ENCODE data around the gene TBC1D23. TPM values are rescaled to one million over a fixed set of nuclear protein-coding genes. Genes with fewer than 3 reads are reported as not detected.

Gene TBC1D23
- total and polyA plus RNA-seq, 9 of the 15 experiments (the other 6 are each of a cell fraction or from before 2014, with no cell fraction given), result 23.4 to 85.8 (median 43.7) TPM

DNA sequence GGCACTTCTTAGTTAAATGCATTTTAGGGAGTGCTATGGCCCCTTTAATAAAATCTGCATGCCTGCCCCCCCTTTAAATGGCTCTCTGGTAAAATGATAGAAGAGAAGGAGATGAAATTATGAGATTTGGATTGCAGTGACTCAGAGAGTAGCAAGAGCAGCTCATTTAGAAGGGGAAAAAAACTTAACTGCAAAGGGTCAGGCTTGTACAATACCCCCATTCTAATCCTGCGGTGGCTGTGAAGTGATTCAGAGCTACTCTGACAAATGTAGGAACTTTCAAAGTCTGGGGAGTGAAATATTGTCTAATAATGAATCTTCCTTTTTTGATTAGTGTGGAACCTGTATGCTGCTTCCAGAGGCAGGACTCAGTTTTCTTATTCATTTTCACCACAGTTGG lies 44.1 kb upstream of the TBC1D23 start:
- WGBS (ENCODE audit: insufficient coverage, low coverage, missing lambda C conversion rate), result 0% methylated on average over 1 of the region's 1 CpG
- BruUV-seq (replicated peaks), result no TSS peak
- no peak for FAIRE-seq
- TF ChIP-seq ETV1 (tag; conservative IDR thresholded peaks at IDR 0.05; ENCODE audit: low read depth), result no peak
- no peak for TF ChIP-seq ZNF146 (CRISPR knock-in tag; IDR thresholded peaks at IDR 0.05; ENCODE audit: unreplicated experiment)
- TF ChIP-seq, protein P1, sequence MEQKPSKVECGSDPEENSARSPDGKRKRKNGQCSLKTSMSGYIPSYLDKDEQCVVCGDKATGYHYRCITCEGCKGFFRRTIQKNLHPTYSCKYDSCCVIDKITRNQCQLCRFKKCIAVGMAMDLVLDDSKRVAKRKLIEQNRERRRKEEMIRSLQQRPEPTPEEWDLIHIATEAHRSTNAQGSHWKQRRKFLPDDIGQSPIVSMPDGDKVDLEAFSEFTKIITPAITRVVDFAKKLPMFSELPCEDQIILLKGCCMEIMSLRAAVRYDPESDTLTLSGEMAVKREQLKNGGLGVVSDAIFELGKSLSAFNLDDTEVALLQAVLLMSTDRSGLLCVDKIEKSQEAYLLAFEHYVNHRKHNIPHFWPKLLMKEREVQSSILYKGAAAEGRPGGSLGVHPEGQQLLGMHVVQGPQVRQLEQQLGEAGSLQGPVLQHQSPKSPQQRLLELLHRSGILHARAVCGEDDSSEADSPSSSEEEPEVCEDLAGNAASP (IDR thresholded peaks at IDR 0.05), result no peak
- TF ChIP-seq ZNF639 (CRISPR knock-in tag; conservative IDR thresholded peaks at IDR 0.05 in 1 of 2, IDR thresholded peaks at IDR 0.05 in 1 of 2), result no peak
- TF ChIP-seq PYGO2 (tag; IDR thresholded peaks at IDR 0.05), result no peak
- no peak for TF ChIP-seq NR4A1 (CRISPR knock-in tag; IDR thresholded peaks at IDR 0.05)
- no peak for TF ChIP-seq NR4A1 (tag; IDR thresholded peaks at IDR 0.05)
- TF ChIP-seq, protein P2, sequence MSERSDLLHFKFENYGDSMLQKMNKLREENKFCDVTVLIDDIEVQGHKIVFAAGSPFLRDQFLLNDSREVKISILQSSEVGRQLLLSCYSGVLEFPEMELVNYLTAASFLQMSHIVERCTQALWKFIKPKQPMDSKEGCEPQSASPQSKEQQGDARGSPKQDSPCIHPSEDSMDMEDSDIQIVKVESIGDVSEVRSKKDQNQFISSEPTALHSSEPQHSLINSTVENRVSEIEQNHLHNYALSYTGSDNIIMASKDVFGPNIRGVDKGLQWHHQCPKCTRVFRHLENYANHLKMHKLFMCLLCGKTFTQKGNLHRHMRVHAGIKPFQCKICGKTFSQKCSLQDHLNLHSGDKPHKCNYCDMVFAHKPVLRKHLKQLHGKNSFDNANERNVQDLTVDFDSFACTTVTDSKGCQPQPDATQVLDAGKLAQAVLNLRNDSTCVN (CRISPR knock-in tag; IDR thresholded peaks at IDR 0.05), result no peak
- TF ChIP-seq NFYB (IDR thresholded peaks at IDR 0.05; ENCODE audit: extremely low read depth, insufficient read length), result no peak
- no peak for TF ChIP-seq DIDO1 (tag; IDR thresholded peaks at IDR 0.05; ENCODE audit: low read depth)
- TF ChIP-seq GMEB1 (CRISPR knock-in tag; IDR thresholded peaks at IDR 0.05), result no peak
- no peak for TF ChIP-seq NR0B1 (IDR thresholded peaks at IDR 0.05; ENCODE audit: partially characterized antibody)
- TF ChIP-seq SRSF1 (IDR thresholded peaks at IDR 0.05; ENCODE audit: low read depth, low read length), result no peak
- TF ChIP-seq GABPA (tag; conservative IDR thresholded peaks at IDR 0.05; ENCODE audit: low read depth), result no peak
- no peak for TF ChIP-seq TEAD4 (IDR thresholded peaks at IDR 0.05; ENCODE audit: low read length)
- TF ChIP-seq TEAD4 (CRISPR knock-in tag; IDR thresholded peaks at IDR 0.05; ENCODE audit: borderline replicate concordance), result no peak

More for the DNA sequence above, 44.1 kb upstream of the TBC1D23 start:
- DNase-seq (ENCODE audit: extremely low read depth in 1 of 4, low spot score in 3 of 4) (no peak), ATAC-seq (no peak)
- H3K9ac ChIP-seq (ENCODE audit: insufficient read depth in 1 of 2, low read depth in 2 of 2, low read length in 2 of 2), result no peak overlapping the region
- no peaks in the 10 kb centered on the region for H3K36me3 ChIP-seq (ENCODE audit: control insufficient read depth, insufficient read depth, low read length)
- H3K9me1 ChIP-seq (ENCODE audit: control insufficient read depth, insufficient read depth, low read length), result no peaks in the 10 kb centered on the region
- H3K79me2 ChIP-seq (ENCODE audit: control insufficient read depth, insufficient read depth, low read length), result no peaks in the 10 kb centered on the region
- POLR2A ChIA-PET, result no interaction called here
- no peak overlapping the region for H3K27ac ChIP-seq (ENCODE audit: extremely low read depth, low read depth, low read length)
- in situ Hi-C loops (cut with MboI), result no loop called here
- H2AFZ ChIP-seq (ENCODE audit: low read depth, low read length), result no peak overlapping the region
- intact Hi-C loops (cut with micrococcal nuclease), result no loop called here
- no peak overlapping the region for H3K4me3 ChIP-seq
- 0 out of 2 replicates have a peak, but pooled peaks cover 1% of the 10 kb centered on the region for H3K9me3 ChIP-seq (replicated peaks; ENCODE audit: control insufficient read depth, insufficient read depth, low read depth, low read length)
- H4K20me1 ChIP-seq (replicated peaks; ENCODE audit: control insufficient read depth, insufficient read depth, low read length), result no peaks in the 10 kb centered on the region
- H3K4me1 ChIP-seq (replicated peaks in 1 of 2; ENCODE audit: control insufficient read depth in 2 of 2, insufficient read depth in 2 of 2, low read length in 2 of 2), result no peaks in the 10 kb centered on the region
- no peak overlapping the region for H3K4me2 ChIP-seq (ENCODE audit: insufficient read depth, low read length)
- CTCF ChIA-PET (ENCODE audit: low intra/inter-chr PET ratio), result no interaction called here
- no peaks in the 10 kb centered on the region for H3K27me3 ChIP-seq (ENCODE audit: control insufficient read depth in 2 of 2, insufficient read depth in 2 of 2, low read length in 2 of 2)

Measured in K562 (cell line).